ENCODE data around the gene RNF212B. TPM values are rescaled to one million over a fixed set of nuclear protein-coding genes. Genes with fewer than 3 reads are reported as not detected.

RNF212B gene
- total and polyA plus RNA-seq, 2 of the 13 experiments (the other 11 are each of a cell fraction or from before 2014, with no cell fraction given), result 0.05 TPM; not detected in 1

GRCh38 chr14:23294734-23295561, 57.2 kb downstream of the RNF212B start (continued):
- TF ChIP-seq ZBTB2 (CRISPR knock-in tag; IDR thresholded peaks at IDR 0.05; ENCODE audit: low read depth), result 0 out of 2 replicates have a peak, but pooled peaks have one; percentile 28
- peak; percentile 87 for TF ChIP-seq ZNF44 (CRISPR knock-in tag; IDR thresholded peaks at IDR 0.05)
- TF ChIP-seq ZNF143 (CRISPR knock-in tag; IDR thresholded peaks at IDR 0.05), result peak; percentile 43; the same call in 1 of the 2 replicates
- TF ChIP-seq ZFX (CRISPR knock-in tag; IDR thresholded peaks at IDR 0.05; ENCODE audit: low read depth), result peak; percentile 60
- no peak for TF ChIP-seq ZFP1 (CRISPR knock-in tag; IDR thresholded peaks at IDR 0.05)
- TF ChIP-seq GZF1 (CRISPR knock-in tag; IDR thresholded peaks at IDR 0.05), result no peak
- no peak for TF ChIP-seq ZXDC (CRISPR knock-in tag; IDR thresholded peaks at IDR 0.05)
- TF ChIP-seq PRPF4 (IDR thresholded peaks at IDR 0.05; ENCODE audit: low read depth, low read length, poor library complexity, severe bottlenecking), result peak; percentile 94
- TF ChIP-seq ZNF777 (CRISPR knock-in tag; IDR thresholded peaks at IDR 0.05), result no peak
- peak; percentile 25; the same call in 1 of the 2 replicates for TF ChIP-seq TEF (CRISPR knock-in tag; IDR thresholded peaks at IDR 0.05)
- TF ChIP-seq EP300 (IDR thresholded peaks at IDR 0.05; ENCODE audit: low read depth in 2 of 2, low read length in 2 of 2), result peak; percentile 20 to 38; a peak in 1 of 4 replicates
- TF ChIP-seq EP300 (CRISPR knock-in tag; IDR thresholded peaks at IDR 0.05; ENCODE audit: borderline replicate concordance), result no peak; the same call in 1 of the 2 replicates
- 0 out of 2 replicates have a peak, but pooled peaks have one; percentile 43 for TF ChIP-seq ZNF501 (CRISPR knock-in tag; IDR thresholded peaks at IDR 0.05)
- TF ChIP-seq ZNF570 (CRISPR knock-in tag; IDR thresholded peaks at IDR 0.05; ENCODE audit: borderline replicate concordance), result no peak
- TF ChIP-seq ZFP90 (CRISPR knock-in tag; IDR thresholded peaks at IDR 0.05; ENCODE audit: borderline replicate concordance), result 0 out of 2 replicates have a peak, but pooled peaks have one; percentile 49
- no peak for TF ChIP-seq ZNF550 (CRISPR knock-in tag; IDR thresholded peaks at IDR 0.05; ENCODE audit: borderline replicate concordance)
- TF ChIP-seq ZBTB39 (CRISPR knock-in tag; IDR thresholded peaks at IDR 0.05), result no peak
- TF ChIP-seq MAFG (CRISPR knock-in tag; IDR thresholded peaks at IDR 0.05), result no peak
- no peak for TF ChIP-seq NFE2 (CRISPR knock-in tag; IDR thresholded peaks at IDR 0.05)
- 0 out of 2 replicates have a peak, but pooled peaks have one; percentile 74 for TF ChIP-seq ZSCAN20 (CRISPR knock-in tag; IDR thresholded peaks at IDR 0.05; ENCODE audit: borderline replicate concordance)
- no peak for TF ChIP-seq CEBPG (CRISPR knock-in tag; IDR thresholded peaks at IDR 0.05)
- no peak for TF ChIP-seq HMG20A (CRISPR knock-in tag; IDR thresholded peaks at IDR 0.05; ENCODE audit: borderline replicate concordance)
- no peak for TF ChIP-seq KLF9 (CRISPR knock-in tag; IDR thresholded peaks at IDR 0.05; ENCODE audit: low read depth)

Measured in HepG2 (cell line).